Activated naive CD8-positive, alpha-beta T cell treated with anti-CD3 and anti-CD28 coated beads for 36 hours (primary cell): ENCODE data around the gene SMYD4. TPM values are rescaled to one million over a fixed set of nuclear protein-coding genes. Genes with fewer than 3 reads are reported as not detected.
"Not testable (repeated sequence)": the region's sequence is repeated elsewhere in the genome, so short reads cannot be mapped to it uniquely, and the experiment has no call there.

ENCODE experiments used
- DNase-seq: peaks from one replicate; pipeline ENCODE4 v3.0.0; 2021
- H3K27ac Mint-ChIP-seq: one replicate; pipeline ENCODE4 v1.8.0; 2022; ENCODE audit warnings: mild to moderate bottlenecking, moderate library complexity, mixed read lengths
- H3K27me3 Mint-ChIP-seq: one replicate; pipeline ENCODE4 v1.8.0; 2022; ENCODE audit warnings: mild to moderate bottlenecking, mixed read lengths
- H3K36me3 Mint-ChIP-seq: one replicate; pipeline ENCODE4 v1.8.0; 2021; ENCODE audit warnings: mild to moderate bottlenecking, mixed read lengths
- H3K4me1 Mint-ChIP-seq: one replicate; pipeline ENCODE4 v1.8.0; 2021; ENCODE audit warnings: mixed read lengths
- H3K4me3 Mint-ChIP-seq: one replicate; pipeline ENCODE4 v1.8.0; 2022; ENCODE audit warnings: mild to moderate bottlenecking, moderate library complexity, mixed read lengths
- H3K9me3 Mint-ChIP-seq: one replicate; pipeline ENCODE4 v1.8.0; 2022; ENCODE audit warnings: mixed read lengths
- total RNA-seq, 2 experiments: library from RNA; stranded (reverse); gene quantifications; one replicate each; pipeline ENCODE4 v1.2.3, GENCODE V29; 2021

SMYD4 gene
- total RNA-seq, 2 experiments from 2014 or later = 20.0 to 21.0 TPM

- DNase-seq = no peak
- H3K9me3 Mint-ChIP-seq = no peaks in the 10 kb centered on the region
- H3K4me3 Mint-ChIP-seq = no peak overlapping the region
- H3K27me3 Mint-ChIP-seq = no peaks in the 10 kb centered on the region
- H3K4me1 Mint-ChIP-seq = peaks cover 7% of the 10 kb centered on the region
- peaks cover 9% of the 10 kb centered on the region for H3K36me3 Mint-ChIP-seq
- H3K27ac Mint-ChIP-seq = no peak overlapping the region
Measured at GRCh38 chr17:1800712-1801111, 29.0 kb downstream of the SMYD4 start.

GRCh38 chr17:1800240-1800639 is 29.5 kb downstream of the SMYD4 start:
- H3K36me3 Mint-ChIP-seq = peaks cover 9% of the 10 kb centered on the region
- no peaks in the 10 kb centered on the region for H3K27me3 Mint-ChIP-seq
- H3K4me3 Mint-ChIP-seq = no peak overlapping the region
- H3K4me1 Mint-ChIP-seq = peaks cover 10% of the 10 kb centered on the region
- H3K27ac Mint-ChIP-seq = no peak overlapping the region
- DNase-seq = no peak
- H3K9me3 Mint-ChIP-seq = no peaks in the 10 kb centered on the region

- not testable (repeated sequence) for H3K27me3 Mint-ChIP-seq, H3K4me3 Mint-ChIP-seq, DNase-seq, H3K36me3 Mint-ChIP-seq, H3K9me3 Mint-ChIP-seq, H3K27ac Mint-ChIP-seq
- H3K4me1 Mint-ChIP-seq = peaks cover 17% of the 10 kb centered on the region
Measured at GRCh38 chr17:1797846-1798245, 31.9 kb downstream of the SMYD4 start.

GRCh38 chr17:1797323-1797722 is 32.4 kb downstream of the SMYD4 start:
- Mint-ChIP-seq H3K27me3 (no peaks in the 10 kb centered on the region), H3K27ac (peak overlapping the region; percentile 49), H3K4me3 (no peak overlapping the region), H3K4me1 (peaks cover 17% of the 10 kb centered on the region), H3K36me3 (peaks cover 4% of the 10 kb centered on the region), H3K9me3 (no peaks in the 10 kb centered on the region)
- DNase-seq = no peak

GRCh38 chr17:1796800-1797199 is 32.9 kb downstream of the SMYD4 start:
- Mint-ChIP-seq H3K36me3 (peaks cover 4% of the 10 kb centered on the region), H3K27me3 (no peaks in the 10 kb centered on the region), H3K27ac (no peak overlapping the region), H3K4me1 (peaks cover 17% of the 10 kb centered on the region), H3K4me3 (no peak overlapping the region), H3K9me3 (no peaks in the 10 kb centered on the region)
- no peak for DNase-seq

- Mint-ChIP-seq H3K4me1 (peaks cover 17% of the 10 kb centered on the region), H3K9me3 (no peaks in the 10 kb centered on the region), H3K36me3 (peaks cover 4% of the 10 kb centered on the region), H3K27me3 (no peaks in the 10 kb centered on the region), H3K4me3 (no peak overlapping the region), H3K27ac (no peak overlapping the region)
- DNase-seq = no peak
Measured at GRCh38 chr17:1793447-1793806, 36.3 kb downstream of the SMYD4 start.

- no peaks in the 10 kb centered on the region for H3K9me3 Mint-ChIP-seq
- no peaks in the 10 kb centered on the region for H3K27me3 Mint-ChIP-seq
- no peak overlapping the region for H3K4me3 Mint-ChIP-seq
- H3K27ac Mint-ChIP-seq = no peak overlapping the region
- peaks cover 16% of the 10 kb centered on the region for H3K4me1 Mint-ChIP-seq
- no peak for DNase-seq
- H3K36me3 Mint-ChIP-seq = peaks cover 4% of the 10 kb centered on the region
Measured at GRCh38 chr17:1792495-1793446, 36.9 kb downstream of the SMYD4 start.

GRCh38 chr17:1789936-1790335 is 39.8 kb downstream of the SMYD4 start:
- Mint-ChIP-seq H3K4me1 (peaks cover 4% of the 10 kb centered on the region), H3K27ac (no peak overlapping the region), H3K4me3 (no peak overlapping the region)

GRCh38 chr17:1787301-1787902 is 42.3 kb downstream of the SMYD4 start:
- Mint-ChIP-seq H3K9me3 (no peaks in the 10 kb centered on the region), H3K27me3 (no peaks in the 10 kb centered on the region), H3K4me3 (no peak overlapping the region), H3K4me1 (no peaks in the 10 kb centered on the region), H3K27ac (no peak overlapping the region), H3K36me3 (peaks cover 5% of the 10 kb centered on the region)
- DNase-seq = no peak

More at GRCh38 chr17:1789936-1790335, 39.8 kb downstream of the SMYD4 start:
- Mint-ChIP-seq H3K27me3 (no peaks in the 10 kb centered on the region), H3K9me3 (no peaks in the 10 kb centered on the region), H3K36me3 (no peaks in the 10 kb centered on the region)
- no peak for DNase-seq

- no peaks in the 10 kb centered on the region for H3K9me3 Mint-ChIP-seq
- no peak for DNase-seq
- H3K4me3 Mint-ChIP-seq = no peak overlapping the region
- H3K27ac Mint-ChIP-seq = no peak overlapping the region
- H3K4me1 Mint-ChIP-seq = no peaks in the 10 kb centered on the region
- H3K27me3 Mint-ChIP-seq = no peaks in the 10 kb centered on the region
- H3K36me3 Mint-ChIP-seq = peaks cover 12% of the 10 kb centered on the region
Measured at GRCh38 chr17:1786708-1787107, 43.0 kb downstream of the SMYD4 start.

GRCh38 chr17:1785930-1786329 is 43.8 kb downstream of the SMYD4 start:
- Mint-ChIP-seq H3K36me3 (peaks cover 12% of the 10 kb centered on the region), H3K27me3 (no peaks in the 10 kb centered on the region), H3K4me3 (no peak overlapping the region), H3K4me1 (no peaks in the 10 kb centered on the region), H3K27ac (no peak overlapping the region), H3K9me3 (no peaks in the 10 kb centered on the region)
- no peak for DNase-seq

GRCh38 chr17:1783834-1784611 is 45.7 kb downstream of the SMYD4 start:
- Mint-ChIP-seq H3K27me3 (no peaks in the 10 kb centered on the region), H3K27ac (peak overlapping the region; percentile 16), H3K4me1 (no peaks in the 10 kb centered on the region), H3K4me3 (no peak overlapping the region), H3K36me3 (peaks cover 12% of the 10 kb centered on the region), H3K9me3 (no peaks in the 10 kb centered on the region)
- DNase-seq = no peak

- H3K36me3 Mint-ChIP-seq = peaks cover 12% of the 10 kb centered on the region
- H3K9me3 Mint-ChIP-seq = no peaks in the 10 kb centered on the region
- DNase-seq = no peak
- H3K4me3 Mint-ChIP-seq = no peak overlapping the region
- H3K4me1 Mint-ChIP-seq = no peaks in the 10 kb centered on the region
- H3K27me3 Mint-ChIP-seq = no peaks in the 10 kb centered on the region
- peak overlapping the region; percentile 44 for H3K27ac Mint-ChIP-seq
Measured at GRCh38 chr17:1783271-1783670, 46.4 kb downstream of the SMYD4 start.

- DNase-seq = no peak
- no peaks in the 10 kb centered on the region for H3K27me3 Mint-ChIP-seq
- peaks cover 12% of the 10 kb centered on the region for H3K36me3 Mint-ChIP-seq
- no peak overlapping the region for H3K4me3 Mint-ChIP-seq
- no peaks in the 10 kb centered on the region for H3K4me1 Mint-ChIP-seq
- H3K9me3 Mint-ChIP-seq = no peaks in the 10 kb centered on the region
- no peak overlapping the region for H3K27ac Mint-ChIP-seq
Measured at GRCh38 chr17:1782171-1782567, 47.5 kb downstream of the SMYD4 start.

- no peak for DNase-seq
- no peaks in the 10 kb centered on the region for H3K9me3 Mint-ChIP-seq
- H3K27me3 Mint-ChIP-seq = no peaks in the 10 kb centered on the region
- H3K4me3 Mint-ChIP-seq = no peak overlapping the region
- H3K4me1 Mint-ChIP-seq = no peaks in the 10 kb centered on the region
- no peak overlapping the region for H3K27ac Mint-ChIP-seq
- peaks cover 13% of the 10 kb centered on the region for H3K36me3 Mint-ChIP-seq
Measured at GRCh38 chr17:1779571-1780131, 50.1 kb downstream of the SMYD4 start.
